Ovary (tissue), 9 donors: ENCODE data around the gene PRKAB1. TPM values are rescaled to one million over a fixed set of nuclear protein-coding genes. Genes with fewer than 3 reads are reported as not detected.

ENCODE experiments used
- DNase-seq, 5 donors: peaks; one replicate each; pipeline ENCODE4 v3.0.0-alpha.2; 2019 to 2020
- H3K27ac ChIP-seq, 2 donors: fragments of 200-600 bp; one replicate each; pipeline versions ENCODE4 v1.5.1 to v1.8.0; 2019 to 2022
- H3K27me3 ChIP-seq: fragments of 200-600 bp; one replicate; pipeline ENCODE4 v1.8.0; 2022
- H3K36me3 ChIP-seq: fragments of 200-600 bp; sonication (generic); one replicate; pipeline ENCODE4 v1.5.1; 2019
- H3K4me1 ChIP-seq: one replicate; pipeline ENCODE4 v1.8.1; 2013; ENCODE audit warnings: mild to moderate bottlenecking, moderate library complexity; ENCODE audit not compliant: insufficient read depth
- H3K4me3 ChIP-seq: fragments of 200-600 bp; sonication (generic); one replicate; pipeline ENCODE4 v1.5.1; 2017
- H3K9me3 ChIP-seq, 2 donors: fragments of 200-600 bp in 1 of 2; sonication (generic) in 1 of 2; one replicate each; pipeline versions ENCODE4 v1.5.1 to v1.8.1; 2013 to 2019; ENCODE audit warnings: mild to moderate bottlenecking in 1 of 2, moderate library complexity in 1 of 2
- CTCF ChIP-seq, 3 donors: fragments of 450-650 bp in 2 of 3; fragments of 200-600 bp in 1 of 3; IDR thresholded peaks; one replicate each; pipeline versions ENCODE4 v1.5.1 to v1.8.0; 2016 to 2022; ENCODE audit warnings: antibody characterized with exemption in 3 of 3, mild to moderate bottlenecking in 1 of 3
- EP300 ChIP-seq: sonication (generic); formaldehyde crosslinking; IDR thresholded peaks from one replicate; pipeline ENCODE4 v1.6.1; 2017; ENCODE audit warnings: antibody characterized with exemption
- POLR2A ChIP-seq: fragments of 450-650 bp; IDR thresholded peaks from one replicate; pipeline ENCODE4 v1.6.1; 2017; ENCODE audit warnings: antibody characterized with exemption, mild to moderate bottlenecking, moderate library complexity
- WGBS, 3 donors: extraction: QIAGEN DNeasy Blood & Tissue Kit in 1 of 3; methylation state at CpG; one replicate each; pipeline versions ENCODE4 v1.1.5 to v1.1.7; 2013 to 2017; 5-methylcytosine and 5-hydroxymethylcytosine counted together
- intact Hi-C, 4 donors: fragments of 100-400 bp; cut with DNase I; formaldehyde crosslinking; loops; one replicate each; pipeline versions ENCODE4 v1.11.0 to v1.15.1; 2022 to 2023
- polyA plus RNA-seq, 2 donors: library from polyadenylated mRNA; stranded (reverse); fragments of 200-250 nt in 1 of 2; fragments of 350-450 nt in 1 of 2; fragmentation: Illumina TruSeq in 1 of 2; extraction: RNeasy Lipid Tissue Mini Kit (QIAGEN cat#74804) in 1 of 2; gene quantifications; one replicate each; pipeline ENCODE4 v1.2.3, GENCODE V29; 2013 to 2014
- total RNA-seq, 7 donors: library from RNA; depleted of rRNA in 2 of 7; stranded (reverse); fragments of >200 nt in 2 of 7; fragmentation: NEBNext Ultra II Directional in 3 of 7; extraction: Animal tissue kit (Norgen Biotek cat#: 25700) in 3 of 7; gene quantifications; one replicate each; pipeline versions ENCODE4 v1.1.0 to v1.2.4, GENCODE V29; 2016 to 2023
- donor health status: DM: no; HTN: no; CAD: no; lungs with moderate emphysema.
- donor health status: DM: no; HTN: no; CAD: no.
- donor health status: Bipolar disorder and iron deficiency.
- donor health status: DM: yes; HTN: yes; CAD: no.
- donor health status: DM: no; HTN: no; CAD: no.
- donor health status: DM: yes; HTN: yes; CAD: no.

PRKAB1 gene
- total and polyA plus RNA-seq, 9 donors, result 12.5 to 37.1 (median 24.8) TPM

GRCh38 chr12:119686776-119687175 is 18.8 kb downstream of the PRKAB1 start:
- Histone ChIP-seq H3K4me3 (no peak overlapping the region), H3K36me3 (no peaks in the 10 kb centered on the region), H3K9me3 (no peaks in the 10 kb centered on the region), H3K27ac (no peak overlapping the region), H3K27me3 (no peaks in the 10 kb centered on the region), H3K4me1 (peaks cover 7% of the 10 kb centered on the region)
- no peak for TF ChIP-seq CTCF (IDR thresholded peaks at IDR 0.05)
- intact Hi-C loops, result no loop called here
- DNase-seq, result no peak
- 87 to 91% (median 88%) methylated on average over 13 of the region's 13 CpGs for WGBS, 3 donors

GRCh38 chr12:119687406-119687805 is 19.5 kb downstream of the PRKAB1 start:
- Histone ChIP-seq H3K4me3 (no peak overlapping the region), H3K27me3 (no peaks in the 10 kb centered on the region), H3K9me3 (no peaks in the 10 kb centered on the region), H3K27ac (no peak overlapping the region), H3K4me1 (peaks cover 7% of the 10 kb centered on the region), H3K36me3 (no peaks in the 10 kb centered on the region)
- TF ChIP-seq CTCF (IDR thresholded peaks at IDR 0.05) (no peak), POLR2A (no peak), EP300 (no peak)
- intact Hi-C loops, result no loop called here
- WGBS, 3 donors, result 52 to 61% (median 57%) methylated on average over 14 of the region's 14 CpGs
- DNase-seq, result no peak

GRCh38 chr12:119687879-119688278 is 19.9 kb downstream of the PRKAB1 start:
- no peak overlapping the region for H3K27ac ChIP-seq
- no peak for DNase-seq
- no peak for TF ChIP-seq POLR2A
- no peak for TF ChIP-seq CTCF (IDR thresholded peaks at IDR 0.05)
- TF ChIP-seq EP300, result no peak
- H3K36me3 ChIP-seq, result no peaks in the 10 kb centered on the region
- no peaks in the 10 kb centered on the region for H3K27me3 ChIP-seq
- H3K4me3 ChIP-seq, result no peak overlapping the region
- no peaks in the 10 kb centered on the region for H3K9me3 ChIP-seq
- peaks cover 7% of the 10 kb centered on the region for H3K4me1 ChIP-seq
- intact Hi-C loops, result no loop called here
- 94 to 96% (median 95%) methylated on average over 9 of the region's 9 CpGs for WGBS, 3 donors

- Histone ChIP-seq H3K27ac (no peak overlapping the region), H3K4me3 (no peak overlapping the region), H3K36me3 (no peaks in the 10 kb centered on the region), H3K9me3 (no peaks in the 10 kb centered on the region), H3K4me1 (peaks cover 7% of the 10 kb centered on the region), H3K27me3 (no peaks in the 10 kb centered on the region)
- TF ChIP-seq CTCF (IDR thresholded peaks at IDR 0.05), result no peak
- TF ChIP-seq POLR2A, result no peak
- no peak for TF ChIP-seq EP300
- WGBS, 3 donors, result 97% methylated on average over 32 to 38 of the region's 38 CpGs
- DNase-seq, result no peak
- intact Hi-C loops, result no loop called here
Observed at GRCh38 chr12:119689935-119690500, 22.1 kb downstream of the PRKAB1 start.
